Keratinocyte (primary cell): ENCODE results near the gene CACFD1. TPM values are rescaled to one million over a fixed set of nuclear protein-coding genes. Genes with fewer than 3 reads are reported as not detected.

Experiments
- DNase-seq: peaks from one replicate; pipeline ENCODE4 v3.0.0-alpha.2; 2011; ENCODE audit warnings: low read depth, missing footprints, low spot score
- FAIRE-seq: peaks from 2 replicates; lab custom pipeline; 2011; peaks lifted over from hg19 to GRCh38; lab: Jason Lieb, UNC
- H2AFZ ChIP-seq: 2 replicates; pipeline ENCODE4 v1.6.0; 2012; ENCODE audit warnings: low read length, control low read depth, inconsistent platforms; ENCODE audit not compliant: control insufficient read depth
- H3K27ac ChIP-seq: 2 replicates; pipeline ENCODE4 v1.5.1; 2011; ENCODE audit warnings: low read length; ENCODE audit not compliant: control insufficient read depth, insufficient read depth
- H3K27me3 ChIP-seq: 3 replicates; pipeline ENCODE4 v1.6.0; 2011; ENCODE audit warnings: low read length; ENCODE audit not compliant: control insufficient read depth, insufficient read depth; ENCODE audit errors: extremely low read depth
- H3K36me3 ChIP-seq, 2 experiments: 2 replicates in 1 of 2; 3 replicates in 1 of 2; pipeline ENCODE4 v1.5.1; 2011; ENCODE audit warnings: low read length in 2 of 2, mild to moderate bottlenecking in 1 of 2; ENCODE audit not compliant: control insufficient read depth in 2 of 2, insufficient read depth in 2 of 2; ENCODE audit errors: extremely low read depth in 1 of 2
- H3K4me1 ChIP-seq: 3 replicates; pipeline ENCODE4 v1.5.1; 2011; ENCODE audit warnings: low read length; ENCODE audit not compliant: control insufficient read depth, insufficient read depth; ENCODE audit errors: extremely low read depth
- H3K4me2 ChIP-seq: 3 replicates; pipeline ENCODE4 v1.6.0; 2011; ENCODE audit warnings: low read depth, low read length; ENCODE audit not compliant: control insufficient read depth, insufficient read depth; ENCODE audit errors: extremely low read depth
- H3K4me3 ChIP-seq, 3 experiments: fragments of 200-600 bp in 1 of 3; sonication (generic) in 1 of 3; 2 replicates in 2 of 3; 3 replicates in 1 of 3; pipeline ENCODE4 v1.5.1; 2011 to 2016; ENCODE audit warnings: low read length in 3 of 3, mild to moderate bottlenecking in 3 of 3, control low read depth in 2 of 3, inconsistent platforms in 1 of 3, low read depth in 1 of 3, mixed read lengths in 1 of 3, mixed run types in 1 of 3, moderate library complexity in 1 of 3; ENCODE audit not compliant: control insufficient read depth in 2 of 3, insufficient read depth in 2 of 3; ENCODE audit errors: extremely low read depth in 1 of 3
- H3K79me2 ChIP-seq: 2 replicates; pipeline ENCODE4 v1.6.0; 2012; ENCODE audit warnings: low read length; ENCODE audit not compliant: control insufficient read depth, insufficient read depth
- H3K9ac ChIP-seq: 3 replicates; pipeline ENCODE4 v1.6.0; 2011; ENCODE audit warnings: low read length; ENCODE audit not compliant: control insufficient read depth, insufficient read depth; ENCODE audit errors: extremely low read depth
- H3K9me1 ChIP-seq: 3 replicates; pipeline ENCODE4 v1.6.0; 2011; ENCODE audit warnings: low read length; ENCODE audit not compliant: control insufficient read depth, insufficient read depth; ENCODE audit errors: extremely low read depth
- H3K9me3 ChIP-seq: 2 replicates; pipeline ENCODE4 v1.5.1; 2012; ENCODE audit warnings: low read depth, low read length; ENCODE audit not compliant: control insufficient read depth
- H4K20me1 ChIP-seq: 3 replicates; pipeline ENCODE4 v1.6.0; 2011; ENCODE audit warnings: low read length; ENCODE audit not compliant: control insufficient read depth, insufficient read depth; ENCODE audit errors: extremely low read depth
- CTCF ChIP-seq, 3 experiments: IDR thresholded peaks in 1 of 3; conservative IDR thresholded peaks in 1 of 3; optimal IDR thresholded peaks in 1 of 3; 2 replicates in 2 of 3; 3 replicates in 1 of 3; pipeline versions ENCODE3 to v1.5.1; 2011; ENCODE audit warnings: low read length in 3 of 3, mild to moderate bottlenecking in 3 of 3, moderate library complexity in 2 of 3, control low read depth in 1 of 3, inconsistent platforms in 1 of 3; ENCODE audit not compliant: insufficient read depth in 2 of 3; ENCODE audit errors: extremely low read depth in 1 of 3
- EZH2 ChIP-seq: IDR thresholded peaks from one replicate; pipeline ENCODE4 v1.6.1; 2012; ENCODE audit warnings: inconsistent platforms, mild to moderate bottlenecking, low read length, moderate library complexity
- dilution Hi-C: fragments of 300-500 bp; cut with MboI; formaldehyde crosslinking; loops from one replicate; pipeline ENCODE4 v1.7.0; 2020; ENCODE audit warnings: low sequenced_read_pairs; ENCODE audit not compliant: extremely low pct_ligation_motif_present
- polyA plus RNA-seq, 5 experiments: library from polyadenylated mRNA; depleted of rRNA in 3 of 5; stranded (reverse) in 3 of 5; stranded (forward) in 1 of 5; unstranded in 1 of 5; fragments of >200 nt; gene quantifications; 1 replicate in 1 of 5; 2 replicates in 3 of 5; 3 replicates in 1 of 5; pipeline versions ENCODE4 v1.2.1 to v1.2.3, GENCODE V29; 2011 to 2012; ENCODE audit warnings: missing spikeins in 2 of 5, low read depth in 1 of 5, low replicate concordance in 1 of 5

The CACFD1 gene
- polyA plus RNA-seq, 1 donor (not counting 4 experiments of a cell fraction or from before 2014, with no cell fraction given): 3.4 TPM

GRCh38 chr9:133455936-133456335 lies 3.8 kb upstream of the CACFD1 start:
- no peak overlapping the region for H3K9ac ChIP-seq
- no peak for FAIRE-seq
- no peak for TF ChIP-seq CTCF (optimal IDR thresholded peaks at IDR 0.05 in 1 of 3, IDR thresholded peaks at IDR 0.05 in 1 of 3, conservative IDR thresholded peaks at IDR 0.05 in 1 of 3; ENCODE audit: extremely low read depth in 1 of 3, insufficient read depth in 2 of 3, low read length in 3 of 3)
- no peak for TF ChIP-seq EZH2
- no peaks in the 10 kb centered on the region for H3K9me3 ChIP-seq
- H2AFZ ChIP-seq: no peak overlapping the region
- H3K27me3 ChIP-seq: peaks cover 7% of the 10 kb centered on the region
- peaks cover 2% of the 10 kb centered on the region for H3K9me1 ChIP-seq
- no peaks in the 10 kb centered on the region for H3K79me2 ChIP-seq
- no peak for DNase-seq
- H4K20me1 ChIP-seq: no peaks in the 10 kb centered on the region
- H3K27ac ChIP-seq: no peak overlapping the region
- H3K4me1 ChIP-seq: peaks cover 5% of the 10 kb centered on the region
- H3K4me2 ChIP-seq: no peak overlapping the region
- dilution Hi-C loops: no loop called here
- H3K4me3 ChIP-seq: no peak overlapping the region
- H3K36me3 ChIP-seq: no peaks in the 10 kb centered on the region

GRCh38 chr9:133456409-133456808 lies 3.4 kb upstream of the CACFD1 start:
- no peaks in the 10 kb centered on the region for H3K9me3 ChIP-seq
- TF ChIP-seq CTCF (optimal IDR thresholded peaks at IDR 0.05 in 1 of 3, IDR thresholded peaks at IDR 0.05 in 1 of 3, conservative IDR thresholded peaks at IDR 0.05 in 1 of 3; ENCODE audit: extremely low read depth in 1 of 3, insufficient read depth in 2 of 3, low read length in 3 of 3) (peak in 1 of 3 experiments; percentile 28), EZH2 (no peak)
- H3K27ac ChIP-seq: no peak overlapping the region
- no peaks in the 10 kb centered on the region for H3K36me3 ChIP-seq
- H3K4me2 ChIP-seq: no peak overlapping the region
- peaks cover 7% of the 10 kb centered on the region for H3K27me3 ChIP-seq
- H3K9me1 ChIP-seq: peaks cover 4% of the 10 kb centered on the region
- no peak overlapping the region for H2AFZ ChIP-seq
- dilution Hi-C loops: no loop called here
- DNase-seq: no peak
- no peak for FAIRE-seq
- peaks cover 5% of the 10 kb centered on the region for H3K4me1 ChIP-seq
- H3K79me2 ChIP-seq: no peaks in the 10 kb centered on the region
- H4K20me1 ChIP-seq: no peaks in the 10 kb centered on the region
- H3K4me3 ChIP-seq: no peak overlapping the region
- H3K9ac ChIP-seq: no peak overlapping the region
